ENCODE measurements around the gene SAMD4B. TPM values are rescaled to one million over a fixed set of nuclear protein-coding genes. Genes with fewer than 3 reads are reported as not detected.

Gene SAMD4B
- total and polyA plus RNA-seq, 9 of the 15 experiments (the other 6 are each of a cell fraction or from before 2014, with no cell fraction given) = 3.4 to 90.5 (median 38.0) TPM

DNA sequence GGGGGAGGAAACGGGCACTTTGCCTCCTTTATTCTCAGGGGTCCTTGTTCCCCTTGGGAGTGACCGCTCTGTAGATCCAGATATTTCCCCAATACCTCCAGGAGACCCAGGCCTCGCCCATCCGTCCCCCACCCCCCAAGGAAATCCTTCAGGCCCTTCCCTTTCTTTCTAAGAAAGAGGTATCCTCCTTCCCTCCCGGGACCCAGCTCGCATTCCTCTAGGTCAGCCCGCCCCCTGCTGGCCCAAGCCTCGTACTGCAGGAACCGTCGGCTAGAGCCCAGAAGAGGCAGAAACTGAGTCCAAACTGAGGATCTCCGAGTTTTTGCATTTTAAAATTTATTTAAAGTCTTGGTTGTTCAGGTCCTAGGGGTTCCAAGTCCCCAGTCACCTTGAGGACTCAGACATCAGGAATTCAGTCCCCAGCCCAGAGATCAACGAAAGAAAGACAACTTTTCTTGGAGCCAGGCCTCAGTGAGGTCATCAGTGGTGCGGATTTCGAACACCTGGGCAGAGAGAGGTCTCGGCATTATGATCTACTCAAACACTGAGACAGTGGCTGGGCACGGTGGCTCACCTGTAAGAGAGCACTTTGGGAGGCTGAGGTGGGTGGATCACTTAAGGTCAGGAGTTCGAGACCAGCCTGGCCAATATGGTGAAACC, 14.0 kb upstream of the SAMD4B start:
- Histone ChIP-seq H3K4me1 (replicated peaks in 1 of 2; ENCODE audit: control insufficient read depth in 2 of 2, insufficient read depth in 2 of 2, low read length in 2 of 2) (peaks cover 0 to 3% of the 10 kb centered on the region in 2 experiments; a peak in 2 of 5 replicates), H3K27me3 (ENCODE audit: control insufficient read depth in 2 of 2, insufficient read depth in 2 of 2, low read length in 2 of 2) (no peaks in the 10 kb centered on the region), H3K4me3 (no peak overlapping the region), H3K36me3 (ENCODE audit: control insufficient read depth, insufficient read depth, low read length) (no peaks in the 10 kb centered on the region), H3K9me1 (ENCODE audit: control insufficient read depth, insufficient read depth, low read length) (no peaks in the 10 kb centered on the region), H3K27ac (ENCODE audit: extremely low read depth, low read depth, low read length) (no peak overlapping the region), H3K9ac (ENCODE audit: insufficient read depth in 1 of 2, low read depth in 2 of 2, low read length in 2 of 2) (no peak overlapping the region), H2AFZ (ENCODE audit: low read depth, low read length) (peak overlapping the region; percentile 23; the same call in 1 of the 2 replicates), H4K20me1 (replicated peaks; ENCODE audit: control insufficient read depth, insufficient read depth, low read length) (no peaks in the 10 kb centered on the region), H3K4me2 (ENCODE audit: insufficient read depth, low read length) (no peak overlapping the region), H3K79me2 (ENCODE audit: control insufficient read depth, insufficient read depth, low read length) (no peaks in the 10 kb centered on the region), H3K9me3 (replicated peaks; ENCODE audit: control insufficient read depth, insufficient read depth, low read depth, low read length) (no peaks in the 10 kb centered on the region)
- ChIA-PET CTCF (ENCODE audit: low intra/inter-chr PET ratio) (interaction anchor here (0.6 to 4.3 kb wide), 8 partner anchors 20 to 218 kb away, joined by 3 to 34 read pairs (median 6); no protein-coding TSS in a partner anchor), POLR2A (interaction anchor here (0.7 to 1.0 kb wide), 2 partner anchors 18 to 203 kb away, joined by 3 read pairs; partner anchors contain the start of gene PAK4)
- DNase-seq (ENCODE audit: extremely low read depth in 1 of 4, low spot score in 3 of 4) (peak; percentile 76 to 86 (median 79)), FAIRE-seq (peak; percentile 97), ATAC-seq (peak; percentile 83)
- in situ Hi-C loops (cut with MboI) (loop anchor here (5.0 kb wide), 2 partner anchors 116 to 206 kb away; no protein-coding TSS in a partner anchor), intact Hi-C loops (cut with micrococcal nuclease) (loop anchor here (1.0 kb wide), 2 partner anchors 116 to 206 kb away; no protein-coding TSS in a partner anchor)
- WGBS (ENCODE audit: insufficient coverage, low coverage, missing lambda C conversion rate) = 29% methylated on average over 15 of the region's 17 CpGs
- no TSS peak for BruUV-seq (replicated peaks)
- TF ChIP-seq, protein P1, sequence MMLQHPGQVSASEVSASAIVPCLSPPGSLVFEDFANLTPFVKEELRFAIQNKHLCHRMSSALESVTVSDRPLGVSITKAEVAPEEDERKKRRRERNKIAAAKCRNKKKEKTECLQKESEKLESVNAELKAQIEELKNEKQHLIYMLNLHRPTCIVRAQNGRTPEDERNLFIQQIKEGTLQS (IDR thresholded peaks at IDR 0.05) = peak; percentile 31; the same call in 1 of the 2 replicates
- TF ChIP-seq, protein P1 (CRISPR knock-in tag; conservative IDR thresholded peaks at IDR 0.05) = no peak
- TF ChIP-seq, protein P2, sequence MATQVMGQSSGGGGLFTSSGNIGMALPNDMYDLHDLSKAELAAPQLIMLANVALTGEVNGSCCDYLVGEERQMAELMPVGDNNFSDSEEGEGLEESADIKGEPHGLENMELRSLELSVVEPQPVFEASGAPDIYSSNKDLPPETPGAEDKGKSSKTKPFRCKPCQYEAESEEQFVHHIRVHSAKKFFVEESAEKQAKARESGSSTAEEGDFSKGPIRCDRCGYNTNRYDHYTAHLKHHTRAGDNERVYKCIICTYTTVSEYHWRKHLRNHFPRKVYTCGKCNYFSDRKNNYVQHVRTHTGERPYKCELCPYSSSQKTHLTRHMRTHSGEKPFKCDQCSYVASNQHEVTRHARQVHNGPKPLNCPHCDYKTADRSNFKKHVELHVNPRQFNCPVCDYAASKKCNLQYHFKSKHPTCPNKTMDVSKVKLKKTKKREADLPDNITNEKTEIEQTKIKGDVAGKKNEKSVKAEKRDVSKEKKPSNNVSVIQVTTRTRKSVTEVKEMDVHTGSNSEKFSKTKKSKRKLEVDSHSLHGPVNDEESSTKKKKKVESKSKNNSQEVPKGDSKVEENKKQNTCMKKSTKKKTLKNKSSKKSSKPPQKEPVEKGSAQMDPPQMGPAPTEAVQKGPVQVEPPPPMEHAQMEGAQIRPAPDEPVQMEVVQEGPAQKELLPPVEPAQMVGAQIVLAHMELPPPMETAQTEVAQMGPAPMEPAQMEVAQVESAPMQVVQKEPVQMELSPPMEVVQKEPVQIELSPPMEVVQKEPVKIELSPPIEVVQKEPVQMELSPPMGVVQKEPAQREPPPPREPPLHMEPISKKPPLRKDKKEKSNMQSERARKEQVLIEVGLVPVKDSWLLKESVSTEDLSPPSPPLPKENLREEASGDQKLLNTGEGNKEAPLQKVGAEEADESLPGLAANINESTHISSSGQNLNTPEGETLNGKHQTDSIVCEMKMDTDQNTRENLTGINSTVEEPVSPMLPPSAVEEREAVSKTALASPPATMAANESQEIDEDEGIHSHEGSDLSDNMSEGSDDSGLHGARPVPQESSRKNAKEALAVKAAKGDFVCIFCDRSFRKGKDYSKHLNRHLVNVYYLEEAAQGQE (IDR thresholded peaks at IDR 0.05; ENCODE audit: borderline replicate concordance) = peak; percentile 91
- TF ChIP-seq, protein P2 (CRISPR knock-in tag; IDR thresholded peaks at IDR 0.05; ENCODE audit: low read depth) = no peak
- TF ChIP-seq ARID2 (IDR thresholded peaks at IDR 0.05) (peak; percentile 91), ETV1 (tag; conservative IDR thresholded peaks at IDR 0.05; ENCODE audit: low read depth) (no peak), CC2D1A (IDR thresholded peaks at IDR 0.05) (peak; percentile 62; the same call in 1 of the 2 replicates), SP1 (CRISPR knock-in tag; IDR thresholded peaks at IDR 0.05) (peak; percentile 50)
- TF ChIP-seq, protein P3, sequence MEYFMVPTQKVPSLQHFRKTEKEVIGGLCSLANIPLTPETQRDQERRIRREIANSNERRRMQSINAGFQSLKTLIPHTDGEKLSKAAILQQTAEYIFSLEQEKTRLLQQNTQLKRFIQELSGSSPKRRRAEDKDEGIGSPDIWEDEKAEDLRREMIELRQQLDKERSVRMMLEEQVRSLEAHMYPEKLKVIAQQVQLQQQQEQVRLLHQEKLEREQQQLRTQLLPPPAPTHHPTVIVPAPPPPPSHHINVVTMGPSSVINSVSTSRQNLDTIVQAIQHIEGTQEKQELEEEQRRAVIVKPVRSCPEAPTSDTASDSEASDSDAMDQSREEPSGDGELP (CRISPR knock-in tag; IDR thresholded peaks at IDR 0.05; ENCODE audit: borderline replicate concordance) = peak; percentile 62
- TF ChIP-seq, protein P4, sequence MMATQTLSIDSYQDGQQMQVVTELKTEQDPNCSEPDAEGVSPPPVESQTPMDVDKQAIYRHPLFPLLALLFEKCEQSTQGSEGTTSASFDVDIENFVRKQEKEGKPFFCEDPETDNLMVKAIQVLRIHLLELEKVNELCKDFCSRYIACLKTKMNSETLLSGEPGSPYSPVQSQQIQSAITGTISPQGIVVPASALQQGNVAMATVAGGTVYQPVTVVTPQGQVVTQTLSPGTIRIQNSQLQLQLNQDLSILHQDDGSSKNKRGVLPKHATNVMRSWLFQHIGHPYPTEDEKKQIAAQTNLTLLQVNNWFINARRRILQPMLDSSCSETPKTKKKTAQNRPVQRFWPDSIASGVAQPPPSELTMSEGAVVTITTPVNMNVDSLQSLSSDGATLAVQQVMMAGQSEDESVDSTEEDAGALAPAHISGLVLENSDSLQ (IDR thresholded peaks at IDR 0.05) = no peak

Data from K562 (cell line).